Loucy (cell line): ENCODE measurements around the gene AKAP1.

Experiments
- H2AFZ ChIP-seq: fragments of 200-600 bp; sonication (generic); 2 replicates; pipeline ENCODE4 v1.6.0; 2016; ENCODE audit warnings: antibody characterized with exemption, mild to moderate bottlenecking, low read length, moderate library complexity
- H3F3A ChIP-seq: fragments of 200-600 bp; 2 replicates; pipeline ENCODE4 v1.6.0; 2016; ENCODE audit warnings: antibody characterized with exemption, low read depth, mild to moderate bottlenecking
- H3K27me3 ChIP-seq: fragments of 200-600 bp; sonication (generic); 2 replicates; pipeline ENCODE4 v1.6.1; 2014; ENCODE audit warnings: low read length, mild to moderate bottlenecking; ENCODE audit not compliant: insufficient read depth, poor library complexity, severe bottlenecking
- H3K36me3 ChIP-seq: fragments of 200-600 bp; sonication (generic); 2 replicates; pipeline ENCODE4 v1.6.1; 2016; ENCODE audit warnings: low read length; ENCODE audit not compliant: insufficient read depth
- H3K4me1 ChIP-seq: fragments of 200-600 bp; sonication (generic); 2 replicates; pipeline ENCODE4 v1.5.1; 2014; ENCODE audit warnings: low read length, mild to moderate bottlenecking; ENCODE audit not compliant: insufficient read depth, poor library complexity, severe bottlenecking
- H3K4me2 ChIP-seq: fragments of 200-600 bp; sonication (generic); 2 replicates; pipeline ENCODE4 v1.6.0; 2014; ENCODE audit warnings: antibody characterized with exemption, low read length, low read depth, mild to moderate bottlenecking; ENCODE audit not compliant: poor library complexity, severe bottlenecking
- H3K4me3 ChIP-seq: fragments of 200-600 bp; sonication (generic); 2 replicates; pipeline ENCODE4 v1.5.1; 2014; ENCODE audit warnings: low read length, mild to moderate bottlenecking, mixed read lengths; ENCODE audit not compliant: poor library complexity, severe bottlenecking
- H3K79me2 ChIP-seq: fragments of 200-600 bp; sonication (generic); 2 replicates; pipeline ENCODE4 v1.6.1; 2014; ENCODE audit warnings: low read length; ENCODE audit not compliant: insufficient read depth
- H3K9ac ChIP-seq: fragments of 200-600 bp; sonication (generic); 2 replicates; pipeline ENCODE4 v1.6.0; 2014; ENCODE audit warnings: mild to moderate bottlenecking, low read depth, low read length, moderate library complexity; ENCODE audit not compliant: poor library complexity, severe bottlenecking
- H3K9me2 ChIP-seq: fragments of 200-600 bp; sonication (generic); replicated peaks from 2 replicates; pipeline ENCODE4 v1.6.1; 2016; ENCODE audit warnings: low read depth, low read length, mixed read lengths
- H3K9me3 ChIP-seq: fragments of 200-600 bp; sonication (generic); 2 replicates; pipeline ENCODE4 v1.6.1; 2014; ENCODE audit warnings: mild to moderate bottlenecking, antibody characterized with exemption, low read length, low read depth; ENCODE audit not compliant: insufficient read depth
- H4K20me1 ChIP-seq: fragments of 200-600 bp; sonication (generic); 2 replicates; pipeline ENCODE4 v1.6.0; 2014; ENCODE audit warnings: antibody characterized with exemption, low read length, mild to moderate bottlenecking; ENCODE audit not compliant: insufficient read depth, poor library complexity, severe bottlenecking
- CTCF ChIP-seq: fragments of 200-600 bp; sonication (generic); conservative IDR thresholded peaks from 2 replicates; pipeline ENCODE4 v1.5.1; 2014; ENCODE audit warnings: mild to moderate bottlenecking, antibody characterized with exemption, low read length
- EZH2phosphoT487 ChIP-seq: fragments of 200-600 bp; IDR thresholded peaks from 2 replicates; pipeline ENCODE4 v1.6.1; 2018; ENCODE audit warnings: antibody characterized with exemption, mild to moderate bottlenecking, moderate library complexity, borderline replicate concordance

Gene AKAP1

GRCh38 chr17:57084802-57085447 lies at the start of gene AKAP1:
AKAP1 (plus strand) TSS chr17:57085246; CDS start chr17:57105465, 20,219 bp downstream.
- peak within 1 kb of the TSS; percentile 93 for H3K4me3 ChIP-seq
- peak within 1 kb of the TSS; percentile 99 for H2AFZ ChIP-seq
- H4K20me1 ChIP-seq = peaks cover 35% of the 10 kb centered on the region
- H3K36me3 ChIP-seq = no peaks in the 10 kb centered on the region
- no peaks in the 10 kb centered on the region for H3F3A ChIP-seq
- H3K4me2 ChIP-seq = peak within 1 kb of the TSS; percentile 93
- H3K9me2 ChIP-seq = no peaks in the 10 kb centered on the region
- peaks cover 50% of the 10 kb centered on the region for H3K4me1 ChIP-seq
- peak within 1 kb of the TSS; percentile 89 for H3K9ac ChIP-seq
- peaks cover 1% of the 10 kb centered on the region for H3K27me3 ChIP-seq
- no peaks in the 10 kb centered on the region for H3K9me3 ChIP-seq
- peaks cover 50% of the 10 kb centered on the region for H3K79me2 ChIP-seq
- TF ChIP-seq CTCF (0 out of 2 replicates have a peak, but pooled peaks have one; percentile 12), EZH2phosphoT487 (no peak)

- no peaks in the 10 kb centered on the region for H3K9me3 ChIP-seq
- no peaks in the 10 kb centered on the region for H3K4me1 ChIP-seq
- H3K4me3 ChIP-seq = no peak overlapping the region
- no peak overlapping the region for H2AFZ ChIP-seq
- no peaks in the 10 kb centered on the region for H3K9me2 ChIP-seq
- H3K9ac ChIP-seq = no peak overlapping the region
- H3K79me2 ChIP-seq = no peaks in the 10 kb centered on the region
- no peak for TF ChIP-seq EZH2phosphoT487
- TF ChIP-seq CTCF = no peak
- no peak overlapping the region for H3K4me2 ChIP-seq
- H4K20me1 ChIP-seq = no peaks in the 10 kb centered on the region
- no peaks in the 10 kb centered on the region for H3K27me3 ChIP-seq
- no peaks in the 10 kb centered on the region for H3F3A ChIP-seq
- no peaks in the 10 kb centered on the region for H3K36me3 ChIP-seq
These were observed 49.0 kb upstream of the AKAP1 start for GRCh38 chr17:57035971-57036481.

- Histone ChIP-seq H3K79me2 (no peaks in the 10 kb centered on the region), H3K4me3 (no peak overlapping the region), H4K20me1 (no peaks in the 10 kb centered on the region), H2AFZ (no peak overlapping the region), H3F3A (no peaks in the 10 kb centered on the region), H3K9me3 (no peaks in the 10 kb centered on the region), H3K9ac (no peak overlapping the region), H3K4me1 (no peaks in the 10 kb centered on the region), H3K4me2 (no peak overlapping the region), H3K36me3 (no peaks in the 10 kb centered on the region), H3K27me3 (no peaks in the 10 kb centered on the region), H3K9me2 (no peaks in the 10 kb centered on the region)
- TF ChIP-seq EZH2phosphoT487 (no peak), CTCF (no peak)
These were observed 47.6 kb upstream of the AKAP1 start for GRCh38 chr17:57037411-57037810.
